Stimulated activated CD4-positive, alpha-beta T cell treated with anti-CD3 and anti-CD28 coated beads, Interleukin-12 subunit alpha, Interleukin-12 subunit beta, amount 100 ng/mL, for 24 hours (primary cell): ENCODE data around the gene SLC39A2.
"Not testable (repeated sequence)": the region's sequence is repeated elsewhere in the genome, so short reads cannot be mapped to it uniquely, and the experiment has no call there.

Experiments
- DNase-seq, 2 experiments: peaks; one replicate each; pipeline ENCODE4 v3.0.0-alpha.2; 2020; ENCODE audit warnings: low read depth in 2 of 2

The SLC39A2 gene

GRCh38 chr14:20998674-20999366, at the start of gene SLC39A2:
TSS of gene SLC39A2 (plus strand) at chr14:20999293. CDS start at chr14:20999447, 154 bp downstream.
- no peak for DNase-seq

- not testable (repeated sequence) for DNase-seq
Measured at GRCh38 chr14:20954736-20955537, 44.2 kb upstream of the SLC39A2 start, which contains the start of gene RNASE2. TSS of gene RNASE2 (plus strand) at chr14:20955487. CDS start at chr14:20955772, 285 bp downstream.

- not testable (repeated sequence) for DNase-seq
Measured at GRCh38 chr14:20955538-20955873, 43.6 kb upstream of the SLC39A2 start.

GRCh38 chr14:20956376-20956976, 42.6 kb upstream of the SLC39A2 start:
- DNase-seq = no peak

- DNase-seq = not testable (repeated sequence)
Measured at GRCh38 chr14:20958946-20959345, 40.1 kb upstream of the SLC39A2 start.

DNA sequence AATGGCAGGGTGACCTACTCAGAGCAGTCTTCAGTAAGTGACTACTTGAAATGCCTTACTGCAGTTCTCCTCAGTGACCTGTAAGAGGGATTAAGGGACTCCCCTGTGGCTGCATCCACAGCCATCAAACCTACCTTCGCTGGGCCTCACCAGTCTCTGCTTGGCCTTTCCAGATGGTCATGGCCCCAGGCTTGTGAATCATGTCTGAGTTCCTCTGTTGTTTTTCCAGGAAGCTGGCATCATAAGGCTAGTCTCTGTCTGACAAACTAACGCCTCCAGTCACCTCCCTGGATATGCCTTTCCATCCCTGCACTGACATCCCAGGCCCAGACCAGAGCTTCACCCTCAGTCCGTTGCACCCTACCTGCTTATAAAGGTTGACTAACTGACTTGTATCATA, 29.8 kb upstream of the SLC39A2 start:
- no peak for DNase-seq

DNA sequence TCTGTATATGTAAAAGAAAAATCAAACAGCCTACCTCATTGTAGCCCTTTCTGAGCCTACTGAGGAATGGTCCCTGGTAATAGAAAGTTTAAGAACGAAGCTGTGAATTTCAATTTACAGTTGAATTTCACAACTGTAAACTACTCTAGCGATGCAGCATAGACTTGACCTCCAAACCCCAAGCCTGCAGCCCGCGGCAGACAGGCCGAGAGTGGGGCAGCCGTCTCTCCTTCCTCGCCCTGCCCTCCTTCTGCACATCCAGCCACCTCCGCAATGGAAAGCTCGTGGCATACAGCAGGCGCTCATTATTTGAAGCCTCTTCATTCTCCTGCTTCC, 28.5 kb upstream of the SLC39A2 start:
- no peak for DNase-seq

DNA sequence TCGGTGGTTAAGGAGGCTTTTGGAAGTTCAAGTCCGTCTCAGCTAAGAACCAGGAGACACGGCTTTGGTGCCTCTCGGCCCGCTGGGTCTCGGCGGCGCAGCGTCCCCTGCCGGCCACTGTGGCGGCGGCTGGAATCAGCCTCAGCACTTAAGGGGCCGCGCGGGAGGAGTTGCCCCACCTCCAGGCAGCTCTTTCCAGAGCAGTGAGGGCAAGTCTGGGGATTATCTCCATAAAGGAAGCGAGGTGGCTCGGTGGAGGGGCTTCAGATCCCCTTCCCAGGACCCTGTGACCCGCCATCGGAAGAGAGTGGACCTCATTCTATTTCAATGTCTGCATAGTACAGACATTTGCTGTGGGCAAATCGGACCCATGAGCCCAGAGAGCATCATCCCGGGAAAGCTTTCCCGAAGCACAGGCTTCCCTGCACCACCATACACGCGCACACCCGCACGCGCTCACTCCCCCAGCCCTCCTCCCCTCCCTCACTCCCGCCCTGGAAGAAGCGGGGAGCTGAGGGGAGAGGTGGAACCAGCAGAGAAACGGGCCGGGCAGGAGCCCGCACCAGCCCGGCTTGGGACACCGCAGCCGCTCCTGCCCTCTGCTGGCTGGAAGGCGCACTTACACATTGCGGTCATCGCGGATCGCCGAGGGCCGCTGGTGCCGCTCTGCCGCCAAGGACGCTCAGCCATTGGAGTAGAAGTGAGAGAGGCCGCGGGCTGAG, 27.9 kb upstream of the SLC39A2 start:
- DNase-seq = peak; percentile 63 to 75

DNA sequence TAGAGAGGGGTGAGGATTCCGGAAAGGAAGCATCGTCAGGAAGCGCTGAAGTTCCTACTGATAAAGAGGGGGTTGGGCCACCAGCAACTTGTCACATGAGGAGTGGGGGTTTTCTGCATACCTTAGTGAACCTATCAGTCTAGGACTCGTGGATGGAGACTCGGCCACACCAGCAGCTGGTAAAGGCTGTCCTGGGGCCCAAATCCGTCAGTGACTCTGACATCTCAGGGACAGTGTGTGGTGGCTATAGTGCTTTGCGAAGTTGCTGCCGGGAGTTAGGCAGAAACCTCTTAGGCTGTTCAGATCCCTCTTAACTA, 27.4 kb upstream of the SLC39A2 start:
- DNase-seq = no peak

- no peak for DNase-seq
Measured at GRCh38 chr14:20973501-20973900, 25.6 kb upstream of the SLC39A2 start.

DNA sequence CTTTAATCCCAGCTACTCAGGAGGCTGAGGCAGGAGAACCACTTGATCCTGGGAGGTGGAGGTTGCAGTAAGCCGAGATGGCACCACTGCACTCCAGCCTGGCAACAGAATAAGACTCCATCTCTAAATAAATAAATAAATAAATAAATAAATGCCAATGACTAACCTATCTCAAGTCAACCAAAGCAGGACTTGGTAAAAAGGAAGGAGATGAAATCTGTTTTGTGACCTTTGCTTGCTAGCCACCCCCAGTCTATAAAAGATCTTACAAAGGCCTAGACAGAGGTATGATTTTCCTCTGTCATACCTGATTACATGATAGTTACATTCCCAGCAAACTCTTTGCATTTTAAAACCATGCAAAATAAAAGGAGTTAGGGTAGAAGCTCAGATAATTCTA, 22.8 kb upstream of the SLC39A2 start:
- DNase-seq = no peak

- DNase-seq = no peak
Measured at GRCh38 chr14:20978687-20979086, 20.4 kb upstream of the SLC39A2 start.

DNA sequence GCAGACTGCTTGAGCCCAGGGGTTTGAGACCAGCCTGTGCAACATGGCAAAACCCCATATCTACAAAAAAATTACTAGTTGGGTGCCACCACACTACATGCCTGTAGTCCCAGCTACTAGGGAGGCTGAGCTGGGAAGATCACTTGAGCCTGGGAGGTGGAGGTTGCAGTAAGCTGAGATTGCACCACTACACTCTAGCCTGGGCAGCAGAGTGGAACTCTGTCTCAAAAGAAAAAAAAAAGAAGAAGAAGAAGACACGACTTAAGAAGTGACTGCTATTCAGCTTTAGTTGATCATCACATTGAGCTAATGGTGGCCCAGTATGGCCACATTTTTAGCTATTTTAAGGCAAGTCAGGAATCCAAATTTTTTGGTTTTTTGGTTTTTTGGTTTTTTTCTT, 18.2 kb upstream of the SLC39A2 start:
- no peak for DNase-seq

DNA sequence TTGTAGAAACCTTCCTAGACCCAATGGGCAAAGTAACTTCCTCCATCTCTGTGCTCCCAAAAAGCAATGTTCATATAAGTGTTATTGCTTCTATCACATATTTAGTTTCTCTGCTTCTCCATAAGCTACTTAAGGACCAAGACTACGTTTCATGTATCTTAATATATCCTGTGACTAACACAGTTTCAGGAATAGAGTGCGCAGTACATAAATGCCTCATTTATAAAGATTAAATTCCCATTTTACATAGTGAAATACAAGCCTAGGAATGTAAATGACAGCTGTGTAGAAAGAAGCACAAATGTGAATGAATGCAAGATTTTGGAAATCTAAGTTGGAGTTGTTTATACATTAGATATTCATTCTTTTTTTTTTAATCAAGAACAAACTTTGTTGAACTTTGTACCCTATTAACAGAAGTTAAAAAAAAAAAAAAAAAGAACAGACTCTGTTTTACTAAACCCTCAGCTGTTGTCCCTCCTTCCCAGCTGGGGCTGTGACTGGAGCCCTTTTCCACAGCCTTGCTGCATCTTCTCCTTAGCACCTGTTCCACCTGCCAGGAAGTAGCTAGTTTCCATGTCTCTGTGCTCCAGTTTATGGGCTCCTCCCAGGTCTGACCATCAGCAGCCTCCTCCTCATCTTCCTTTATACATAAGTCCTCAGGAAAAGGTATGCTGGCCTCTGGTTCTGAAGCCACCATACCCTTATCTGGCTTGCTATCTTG, 16.3 kb upstream of the SLC39A2 start:
- DNase-seq = no peak

GRCh38 chr14:20985650-20986049, 13.4 kb upstream of the SLC39A2 start:
- not testable (repeated sequence) for DNase-seq

- no peak for DNase-seq
Measured at GRCh38 chr14:20986811-20987210, 12.3 kb upstream of the SLC39A2 start.

DNA sequence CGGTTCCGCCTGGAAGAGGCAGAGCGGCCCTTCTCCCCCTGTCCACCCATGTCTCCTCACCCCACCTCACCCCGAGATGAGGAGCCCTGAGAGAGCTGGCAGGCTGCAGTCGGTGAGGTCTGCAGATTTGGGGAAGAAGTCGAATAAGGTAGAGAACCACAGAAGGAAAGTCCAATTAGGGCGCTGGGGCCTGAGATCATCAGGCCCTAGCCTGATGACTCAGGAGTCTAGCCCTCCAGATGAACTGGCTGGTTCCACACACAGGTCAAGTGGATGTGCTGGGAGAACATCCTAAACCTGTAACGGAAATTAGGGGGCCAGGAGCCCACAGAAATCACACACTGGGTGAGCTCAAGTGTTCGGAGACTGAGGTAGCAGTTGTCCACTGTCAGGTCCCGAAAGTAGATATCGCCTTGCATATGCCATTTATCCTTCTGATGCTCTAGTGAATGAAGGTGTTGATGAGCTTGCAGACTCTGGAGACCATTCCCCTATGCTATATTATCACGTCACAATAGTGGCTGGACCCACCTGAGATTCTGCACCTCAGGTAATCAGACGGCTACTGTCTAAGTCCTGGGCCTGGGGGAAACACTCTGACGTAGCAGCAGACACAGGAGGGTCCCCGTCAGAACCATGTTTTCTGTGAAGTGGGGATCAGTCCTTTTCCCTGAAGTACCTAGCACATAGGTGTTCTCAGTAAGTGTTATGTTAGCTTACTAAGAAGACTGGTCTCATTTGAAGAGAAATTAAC, 10.2 kb upstream of the SLC39A2 start:
- DNase-seq = no peak

DNA sequence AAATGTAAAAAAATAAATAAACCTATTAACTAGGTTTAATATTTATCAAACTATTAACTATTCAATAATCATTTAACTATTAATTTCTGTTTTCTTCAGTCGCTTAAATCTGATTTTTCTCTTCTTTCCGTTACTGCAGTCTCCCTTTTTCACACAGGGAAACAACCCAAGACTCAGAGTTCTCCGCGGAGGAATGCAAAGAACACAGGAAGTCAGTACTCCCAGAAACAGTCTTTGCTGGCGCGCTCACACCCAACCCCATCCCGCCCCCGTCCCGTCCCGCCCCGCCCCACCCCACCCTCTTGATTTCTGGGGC, 9.7 kb upstream of the SLC39A2 start:
- DNase-seq = no peak

DNA sequence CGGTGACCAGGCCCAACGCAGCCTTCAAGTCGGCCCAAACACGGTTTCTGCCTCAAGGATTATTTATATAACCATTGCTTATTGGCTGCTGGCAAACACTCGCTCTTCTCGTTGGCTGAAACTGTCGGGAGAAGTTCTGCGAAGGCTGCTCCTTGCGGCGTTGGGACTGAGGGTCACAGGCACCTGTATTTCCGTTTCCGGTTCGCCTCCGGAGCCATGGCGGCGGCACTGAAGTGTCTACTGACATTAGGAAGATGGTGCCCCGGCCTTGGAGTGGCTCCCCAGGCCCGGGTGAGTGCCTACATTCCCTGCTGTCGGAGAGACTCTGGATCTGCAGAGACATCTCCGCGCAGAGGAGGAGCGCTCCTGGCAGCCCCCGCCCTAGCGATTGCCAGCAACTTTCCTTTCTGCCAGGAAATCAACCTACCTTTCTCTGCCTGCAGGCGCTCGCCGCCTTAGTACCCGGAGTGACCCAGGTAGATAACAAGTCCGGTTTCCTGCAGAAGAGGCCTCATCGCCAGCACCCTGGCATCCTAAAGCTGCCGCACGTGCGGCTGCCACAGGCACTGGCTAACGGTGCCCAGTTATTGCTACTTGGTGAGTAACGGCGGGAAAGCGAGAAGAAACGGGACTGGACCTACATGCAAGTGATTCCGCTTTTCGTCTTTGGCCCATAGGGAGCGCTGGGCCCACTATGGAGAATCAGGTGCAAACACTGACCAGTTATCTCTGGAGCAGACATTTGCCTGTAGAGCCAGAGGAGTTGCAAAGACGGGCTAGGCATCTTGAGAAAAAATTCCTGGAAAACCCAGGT, 9.1 kb upstream of the SLC39A2 start, which contains the start of gene METTL17:
METTL17 (plus strand) TSS at position 194 of the 814 bp plus-strand sequence; CDS start at position 217, 23 bp downstream.
- peak; percentile 83 to 84 for DNase-seq

- no peak for DNase-seq
Measured at GRCh38 chr14:20996521-20996920, 2.6 kb upstream of the SLC39A2 start.
